Stimulated activated CD4-positive, alpha-beta T cell treated with anti-CD3 and anti-CD28 coated beads, Interleukin-12 subunit alpha, Interleukin-12 subunit beta, amount 100 ng/mL, for 48 hours (primary cell): ENCODE data around the gene ATG9B.
"Not testable (repeated sequence)": the region's sequence is repeated elsewhere in the genome, so short reads cannot be mapped to it uniquely, and the experiment has no call there.

Source experiments
- DNase-seq, 3 donors: peaks; one replicate each; pipeline ENCODE4 v3.0.0-alpha.2; 2020; ENCODE audit warnings: low read depth in 2 of 3, low spot score in 1 of 3

Gene ATG9B

DNA sequence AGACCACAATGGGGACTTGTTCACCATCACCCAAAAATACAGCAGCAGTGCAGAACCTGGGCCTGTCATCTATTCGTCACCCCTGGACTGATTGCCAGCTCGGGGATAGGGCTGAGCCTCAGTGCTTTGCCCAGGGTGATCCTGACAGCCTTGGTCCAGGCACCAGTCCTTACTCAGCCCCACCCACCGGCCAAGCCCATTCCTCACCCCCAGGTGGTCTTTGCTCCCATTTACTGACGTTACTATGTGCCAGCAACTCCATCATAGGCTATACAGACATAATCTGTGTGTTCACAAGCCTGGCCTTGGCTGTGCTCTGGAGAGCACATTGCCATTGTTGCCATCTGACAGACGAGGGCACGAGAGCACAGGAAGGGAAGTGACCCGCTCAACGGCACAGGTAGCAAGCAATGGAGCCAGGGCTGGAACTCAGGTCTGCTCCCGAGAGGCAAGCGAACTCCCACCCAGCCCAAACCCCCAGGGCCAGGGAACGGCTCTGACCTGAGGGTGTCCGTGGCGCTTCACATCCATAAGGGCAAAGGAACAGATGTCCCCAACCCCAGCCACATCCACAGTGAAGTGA is 6.8 kb downstream of the ATG9B start:
- DNase-seq: no peak

DNA sequence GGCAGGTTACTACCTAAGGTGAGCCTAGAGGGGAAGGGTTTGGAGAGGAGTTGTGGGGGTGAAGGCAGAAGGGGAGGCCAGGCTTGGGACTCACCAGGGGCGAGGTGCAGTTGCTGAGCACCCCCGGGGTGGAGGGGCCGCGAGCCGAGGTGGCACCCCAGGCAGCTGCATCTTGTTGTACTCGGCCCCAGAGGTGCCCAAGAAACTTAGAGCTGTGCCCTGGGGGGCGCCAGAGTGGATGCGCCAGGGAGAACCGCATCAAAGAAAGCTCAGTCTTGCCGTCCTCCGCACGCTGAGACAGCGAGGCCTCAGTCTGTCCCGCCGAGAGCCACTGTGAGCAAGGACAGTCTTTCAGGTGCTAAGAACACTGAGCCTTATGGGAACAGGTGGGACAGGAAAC is 7.4 kb downstream of the ATG9B start:
- no peak for DNase-seq

GRCh38 chr7:151016505-151016904 is 7.8 kb downstream of the ATG9B start:
- no peak for DNase-seq

GRCh38 chr7:151015967-151016366 is 8.3 kb downstream of the ATG9B start:
- DNase-seq: no peak

GRCh38 chr7:151014950-151015349 is 9.3 kb downstream of the ATG9B start:
- DNase-seq: no peak

DNA sequence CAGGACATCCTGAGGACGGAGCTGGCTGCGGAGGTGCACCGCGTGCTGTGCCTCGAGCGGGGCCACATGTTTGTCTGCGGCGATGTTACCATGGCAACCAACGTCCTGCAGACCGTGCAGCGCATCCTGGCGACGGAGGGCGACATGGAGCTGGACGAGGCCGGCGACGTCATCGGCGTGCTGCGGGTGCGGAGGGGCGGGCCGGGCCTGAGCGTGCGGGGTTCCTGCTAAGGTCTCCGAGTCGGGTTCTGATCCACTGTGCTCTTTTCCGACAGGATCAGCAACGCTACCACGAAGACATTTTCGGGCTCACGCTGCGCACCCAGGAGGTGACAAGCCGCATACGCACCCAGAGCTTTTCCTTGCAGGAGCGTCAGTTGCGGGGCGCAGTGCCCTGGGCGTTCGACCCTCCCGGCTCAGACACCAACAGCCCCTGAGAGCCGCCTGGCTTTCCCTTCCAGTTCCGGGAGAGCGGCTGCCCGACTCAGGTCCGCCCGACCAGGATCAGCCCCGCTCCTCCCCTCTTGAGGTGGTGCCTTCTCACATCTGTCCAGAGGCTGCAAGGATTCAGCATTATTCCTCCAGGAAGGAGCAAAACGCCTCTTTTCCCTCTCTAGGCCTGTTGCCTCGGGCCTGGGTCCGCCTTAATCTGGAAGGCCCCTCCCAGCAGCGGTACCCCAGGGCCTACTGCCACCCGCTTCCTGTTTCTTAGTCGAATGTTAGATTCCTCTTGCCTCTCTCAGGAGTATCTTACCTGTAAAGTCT is 10.4 kb downstream of the ATG9B start:
- DNase-seq: peak; percentile 70 to 87 (median 84)

DNA sequence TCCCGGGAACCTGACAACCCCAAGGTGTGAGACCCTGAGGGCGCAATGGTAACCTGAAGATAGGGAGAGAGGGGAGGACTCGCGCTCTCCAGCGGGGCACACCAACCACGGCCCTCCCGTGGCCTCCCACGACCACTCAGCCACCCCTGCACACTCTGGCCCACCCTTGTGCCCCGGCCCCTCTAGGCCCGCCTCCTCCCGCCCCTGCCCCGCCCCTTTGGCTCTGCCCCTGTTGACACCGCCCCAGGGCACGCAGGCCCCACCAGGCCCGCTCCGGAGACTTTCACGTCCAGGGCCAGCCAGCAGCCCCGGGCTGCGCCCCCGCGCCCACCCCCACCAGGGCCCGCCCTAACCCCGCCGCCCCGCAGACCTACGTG is 10.9 kb downstream of the ATG9B start:
- no peak for DNase-seq

DNA sequence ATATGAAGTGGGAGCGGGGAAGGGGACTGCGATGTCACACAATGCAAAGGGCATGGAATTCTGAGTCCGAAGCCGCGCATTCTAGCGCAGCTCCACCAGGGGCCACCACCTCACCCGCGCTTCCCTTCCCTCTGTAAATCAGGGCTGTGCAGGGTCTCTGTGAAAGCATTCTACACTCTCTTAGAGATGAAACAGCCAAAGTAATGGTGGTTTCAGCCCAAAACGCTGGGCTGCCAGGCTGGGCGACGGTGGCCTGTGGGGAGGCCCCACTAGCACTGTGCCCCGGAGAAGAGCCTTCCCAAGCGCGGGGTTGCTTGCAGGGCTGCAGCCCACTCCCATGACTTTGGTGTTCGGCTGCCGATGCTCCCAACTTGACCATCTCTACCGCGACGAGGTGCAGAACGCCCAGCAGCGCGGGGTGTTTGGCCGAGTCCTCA is 11.4 kb downstream of the ATG9B start:
- no peak for DNase-seq

GRCh38 chr7:151012031-151012692 is 12.1 kb downstream of the ATG9B start:
- DNase-seq: no peak

GRCh38 chr7:151011616-151012015 is 12.7 kb downstream of the ATG9B start:
- DNase-seq: not testable (repeated sequence)

- no peak for DNase-seq
Measured at GRCh38 chr7:151011097-151011409, 13.2 kb downstream of the ATG9B start.

- no peak for DNase-seq
Measured at GRCh38 chr7:151010307-151011096, 13.8 kb downstream of the ATG9B start.

DNA sequence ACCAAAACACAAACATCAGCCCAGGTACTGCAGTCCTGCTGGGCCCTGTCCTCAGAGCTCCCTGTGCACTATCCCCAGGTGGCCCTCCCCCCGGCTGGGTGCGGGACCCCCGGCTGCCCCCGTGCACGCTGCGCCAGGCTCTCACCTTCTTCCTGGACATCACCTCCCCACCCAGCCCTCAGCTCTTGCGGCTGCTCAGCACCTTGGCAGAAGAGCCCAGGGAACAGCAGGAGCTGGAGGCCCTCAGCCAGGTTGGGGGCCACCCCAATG is 14.3 kb downstream of the ATG9B start:
- no peak for DNase-seq

- no peak for DNase-seq
Measured at GRCh38 chr7:151009327-151010036, 14.8 kb downstream of the ATG9B start.

GRCh38 chr7:151008511-151009323 is 15.6 kb downstream of the ATG9B start:
- DNase-seq: peak; percentile 75 to 87 (median 76)

GRCh38 chr7:151008143-151008510 is 16.2 kb downstream of the ATG9B start:
- DNase-seq: no peak

- DNase-seq: no peak
Measured at GRCh38 chr7:151007469-151007898, 16.8 kb downstream of the ATG9B start.

GRCh38 chr7:151006590-151007300 is 17.5 kb downstream of the ATG9B start:
- DNase-seq: no peak

- DNase-seq: no peak
Measured at GRCh38 chr7:151005566-151005965, 18.7 kb downstream of the ATG9B start.

GRCh38 chr7:151003572-151003971 is 20.7 kb downstream of the ATG9B start:
- DNase-seq: no peak
